ENCODE measurements around the gene BID. TPM values are rescaled to one million over a fixed set of nuclear protein-coding genes. Genes with fewer than 3 reads are reported as not detected.

The BID gene
- total RNA-seq, 1 experiment from 2014 or later, result 32.5 TPM

GRCh38 chr22:17814084-17814483, 39.8 kb upstream of the BID start (continued):
- TF ChIP-seq ATF6 (CRISPR knock-in tag; IDR thresholded peaks at IDR 0.05) (no peak), ZNF263 (CRISPR knock-in tag; IDR thresholded peaks at IDR 0.05; ENCODE audit: low read depth) (no peak)
- TF ChIP-seq, protein P1, sequence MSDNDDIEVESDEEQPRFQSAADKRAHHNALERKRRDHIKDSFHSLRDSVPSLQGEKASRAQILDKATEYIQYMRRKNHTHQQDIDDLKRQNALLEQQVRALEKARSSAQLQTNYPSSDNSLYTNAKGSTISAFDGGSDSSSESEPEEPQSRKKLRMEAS (CRISPR knock-in tag; IDR thresholded peaks at IDR 0.05), result no peak

- ChIA-PET CTCF (interaction anchor here (1.4 kb wide), 2 partner anchors 26 to 265 kb away, joined by 5 to 7 read pairs; no protein-coding TSS in a partner anchor), POLR2A (no interaction called here)
- H3K36me3 Mint-ChIP-seq, result peaks cover 8% of the 10 kb centered on the region
- H3K4me3 Mint-ChIP-seq, result no peak overlapping the region
- ATAC-seq (no peak), DNase-seq (ENCODE audit: low spot score) (no peak)
- H3K4me1 Mint-ChIP-seq, result peaks cover 4% of the 10 kb centered on the region; the same call in 1 of the 2 replicates
- H3K27me3 Mint-ChIP-seq (ENCODE audit: low read depth), result no peaks in the 10 kb centered on the region
- TF ChIP-seq ELF4 (CRISPR knock-in tag; IDR thresholded peaks at IDR 0.05; ENCODE audit: low read depth) (no peak), FOXJ3 (CRISPR knock-in tag; IDR thresholded peaks at IDR 0.05; ENCODE audit: borderline replicate concordance) (no peak)
- H3K9me3 Mint-ChIP-seq, result no peaks in the 10 kb centered on the region
- H3K27ac Mint-ChIP-seq, result no peak overlapping the region; the same call in 1 of the 2 replicates
These were observed 36.9 kb upstream of the BID start for GRCh38 chr22:17811119-17811518.

- DNase-seq (ENCODE audit: low spot score), result no peak
- H3K4me3 Mint-ChIP-seq, result no peak overlapping the region
- no peaks in the 10 kb centered on the region for H3K9me3 Mint-ChIP-seq
- no peak overlapping the region for H3K27ac Mint-ChIP-seq
- peaks cover 10% of the 10 kb centered on the region for H3K36me3 Mint-ChIP-seq
- H3K4me1 Mint-ChIP-seq, result peaks cover 2% of the 10 kb centered on the region; the same call in 1 of the 2 replicates
- ChIA-PET POLR2A (no interaction called here), CTCF (interaction anchor here (1.4 to 1.6 kb wide), 2 partner anchors 26 to 266 kb away, joined by 5 to 9 read pairs; no protein-coding TSS in a partner anchor)
- no peak for ATAC-seq
- H3K27me3 Mint-ChIP-seq (ENCODE audit: low read depth), result no peaks in the 10 kb centered on the region
- TF ChIP-seq, protein P1 (CRISPR knock-in tag; IDR thresholded peaks at IDR 0.05), result no peak
- no peak for TF ChIP-seq GTF2I (CRISPR knock-in tag; conservative IDR thresholded peaks at IDR 0.05)
- TF ChIP-seq RORB (CRISPR knock-in tag; IDR thresholded peaks at IDR 0.05), result no peak
- TF ChIP-seq GABPB1 (CRISPR knock-in tag; IDR thresholded peaks at IDR 0.05), result no peak
- no peak for TF ChIP-seq MYBL2 (CRISPR knock-in tag; IDR thresholded peaks at IDR 0.05)
These were observed 36.4 kb upstream of the BID start for GRCh38 chr22:17810570-17811116.

GRCh38 chr22:17808693-17809403, 34.6 kb upstream of the BID start:
- Mint-ChIP-seq H3K27me3 (ENCODE audit: low read depth) (no peaks in the 10 kb centered on the region), H3K36me3 (peaks cover 10% of the 10 kb centered on the region), H3K27ac (peak overlapping the region; percentile 49; the same call in 1 of the 2 replicates), H3K9me3 (no peaks in the 10 kb centered on the region), H3K4me3 (no peak overlapping the region), H3K4me1 (peaks cover 12% of the 10 kb centered on the region)
- TF ChIP-seq, protein P2, sequence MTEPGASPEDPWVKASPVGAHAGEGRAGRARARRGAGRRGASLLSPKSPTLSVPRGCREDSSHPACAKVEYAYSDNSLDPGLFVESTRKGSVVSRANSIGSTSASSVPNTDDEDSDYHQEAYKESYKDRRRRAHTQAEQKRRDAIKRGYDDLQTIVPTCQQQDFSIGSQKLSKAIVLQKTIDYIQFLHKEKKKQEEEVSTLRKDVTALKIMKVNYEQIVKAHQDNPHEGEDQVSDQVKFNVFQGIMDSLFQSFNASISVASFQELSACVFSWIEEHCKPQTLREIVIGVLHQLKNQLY (CRISPR knock-in tag; IDR thresholded peaks at IDR 0.05), result no peak
- TF ChIP-seq, protein P3, sequence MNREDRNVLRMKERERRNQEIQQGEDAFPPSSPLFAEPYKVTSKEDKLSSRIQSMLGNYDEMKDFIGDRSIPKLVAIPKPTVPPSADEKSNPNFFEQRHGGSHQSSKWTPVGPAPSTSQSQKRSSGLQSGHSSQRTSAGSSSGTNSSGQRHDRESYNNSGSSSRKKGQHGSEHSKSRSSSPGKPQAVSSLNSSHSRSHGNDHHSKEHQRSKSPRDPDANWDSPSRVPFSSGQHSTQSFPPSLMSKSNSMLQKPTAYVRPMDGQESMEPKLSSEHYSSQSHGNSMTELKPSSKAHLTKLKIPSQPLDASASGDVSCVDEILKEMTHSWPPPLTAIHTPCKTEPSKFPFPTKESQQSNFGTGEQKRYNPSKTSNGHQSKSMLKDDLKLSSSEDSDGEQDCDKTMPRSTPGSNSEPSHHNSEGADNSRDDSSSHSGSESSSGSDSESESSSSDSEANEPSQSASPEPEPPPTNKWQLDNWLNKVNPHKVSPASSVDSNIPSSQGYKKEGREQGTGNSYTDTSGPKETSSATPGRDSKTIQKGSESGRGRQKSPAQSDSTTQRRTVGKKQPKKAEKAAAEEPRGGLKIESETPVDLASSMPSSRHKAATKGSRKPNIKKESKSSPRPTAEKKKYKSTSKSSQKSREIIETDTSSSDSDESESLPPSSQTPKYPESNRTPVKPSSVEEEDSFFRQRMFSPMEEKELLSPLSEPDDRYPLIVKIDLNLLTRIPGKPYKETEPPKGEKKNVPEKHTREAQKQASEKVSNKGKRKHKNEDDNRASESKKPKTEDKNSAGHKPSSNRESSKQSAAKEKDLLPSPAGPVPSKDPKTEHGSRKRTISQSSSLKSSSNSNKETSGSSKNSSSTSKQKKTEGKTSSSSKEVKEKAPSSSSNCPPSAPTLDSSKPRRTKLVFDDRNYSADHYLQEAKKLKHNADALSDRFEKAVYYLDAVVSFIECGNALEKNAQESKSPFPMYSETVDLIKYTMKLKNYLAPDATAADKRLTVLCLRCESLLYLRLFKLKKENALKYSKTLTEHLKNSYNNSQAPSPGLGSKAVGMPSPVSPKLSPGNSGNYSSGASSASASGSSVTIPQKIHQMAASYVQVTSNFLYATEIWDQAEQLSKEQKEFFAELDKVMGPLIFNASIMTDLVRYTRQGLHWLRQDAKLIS (CRISPR knock-in tag; IDR thresholded peaks at IDR 0.05; ENCODE audit: borderline replicate concordance), result no peak
- TF ChIP-seq TCF7 (CRISPR knock-in tag; IDR thresholded peaks at IDR 0.05; ENCODE audit: low read depth) (no peak), ATF1 (CRISPR knock-in tag; IDR thresholded peaks at IDR 0.05) (no peak), ZNF317 (CRISPR knock-in tag; IDR thresholded peaks at IDR 0.05; ENCODE audit: borderline replicate concordance, low read depth) (no peak), RELA (CRISPR knock-in tag; IDR thresholded peaks at IDR 0.05; ENCODE audit: borderline replicate concordance) (no peak)
- TF ChIP-seq, protein P4, sequence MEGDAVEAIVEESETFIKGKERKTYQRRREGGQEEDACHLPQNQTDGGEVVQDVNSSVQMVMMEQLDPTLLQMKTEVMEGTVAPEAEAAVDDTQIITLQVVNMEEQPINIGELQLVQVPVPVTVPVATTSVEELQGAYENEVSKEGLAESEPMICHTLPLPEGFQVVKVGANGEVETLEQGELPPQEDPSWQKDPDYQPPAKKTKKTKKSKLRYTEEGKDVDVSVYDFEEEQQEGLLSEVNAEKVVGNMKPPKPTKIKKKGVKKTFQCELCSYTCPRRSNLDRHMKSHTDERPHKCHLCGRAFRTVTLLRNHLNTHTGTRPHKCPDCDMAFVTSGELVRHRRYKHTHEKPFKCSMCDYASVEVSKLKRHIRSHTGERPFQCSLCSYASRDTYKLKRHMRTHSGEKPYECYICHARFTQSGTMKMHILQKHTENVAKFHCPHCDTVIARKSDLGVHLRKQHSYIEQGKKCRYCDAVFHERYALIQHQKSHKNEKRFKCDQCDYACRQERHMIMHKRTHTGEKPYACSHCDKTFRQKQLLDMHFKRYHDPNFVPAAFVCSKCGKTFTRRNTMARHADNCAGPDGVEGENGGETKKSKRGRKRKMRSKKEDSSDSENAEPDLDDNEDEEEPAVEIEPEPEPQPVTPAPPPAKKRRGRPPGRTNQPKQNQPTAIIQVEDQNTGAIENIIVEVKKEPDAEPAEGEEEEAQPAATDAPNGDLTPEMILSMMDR (IDR thresholded peaks at IDR 0.05), result no peak
- DNase-seq (ENCODE audit: low spot score), result no peak
- ChIA-PET CTCF (interaction anchor here (0.6 to 1.6 kb wide), 2 partner anchors 24 to 267 kb away, joined by 3 to 9 read pairs; no protein-coding TSS in a partner anchor), POLR2A (no interaction called here)
- ATAC-seq, result peak; percentile 21; the same call in 1 of the 2 replicates

Data from WTC11 (cell line).